HG02623 (cell line): ENCODE measurements around the gene RNF213.

Experiments
- ATAC-seq: cut with Tn5 transposase; IDR thresholded peaks from one replicate; pipeline ENCODE4 v1.9.1; 2021; ENCODE audit warnings: moderate library complexity; ENCODE audit not compliant: unreplicated experiment

The RNF213 gene

DNA sequence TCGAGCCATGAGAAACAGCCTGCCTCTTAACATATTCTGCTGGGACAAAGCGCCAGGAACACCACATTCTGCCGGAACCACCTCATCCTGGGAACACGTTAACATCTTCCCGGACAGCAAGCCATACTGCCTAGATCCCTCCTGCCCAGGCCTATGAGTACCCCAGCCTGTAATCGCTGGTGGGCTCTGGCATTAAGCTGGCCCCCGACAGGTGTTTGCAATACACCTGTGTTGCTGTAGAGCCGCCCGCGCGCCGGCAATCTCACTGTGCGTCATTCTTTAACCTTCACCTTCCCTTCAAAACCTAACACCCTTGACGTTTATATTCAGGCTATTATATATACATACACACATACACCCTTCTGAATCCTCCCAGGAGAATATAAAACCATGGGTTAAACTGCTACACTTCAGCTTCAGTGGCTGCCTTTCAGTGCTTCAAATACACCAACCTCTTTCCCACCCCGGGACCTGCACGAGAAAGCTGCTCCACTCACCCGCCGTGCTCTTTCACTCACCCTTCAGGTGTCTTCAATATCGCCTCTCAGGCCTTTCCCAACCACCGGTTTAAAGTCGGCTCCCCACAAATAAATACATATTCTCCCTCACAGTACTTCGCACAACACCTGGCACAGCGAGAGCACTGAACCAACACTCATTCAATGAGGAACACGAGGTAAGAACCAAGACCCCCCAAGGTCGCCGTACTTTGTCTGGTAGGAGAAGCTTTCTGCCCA, 153.3 kb downstream of the RNF213 start:
- ATAC-seq = no peak

DNA sequence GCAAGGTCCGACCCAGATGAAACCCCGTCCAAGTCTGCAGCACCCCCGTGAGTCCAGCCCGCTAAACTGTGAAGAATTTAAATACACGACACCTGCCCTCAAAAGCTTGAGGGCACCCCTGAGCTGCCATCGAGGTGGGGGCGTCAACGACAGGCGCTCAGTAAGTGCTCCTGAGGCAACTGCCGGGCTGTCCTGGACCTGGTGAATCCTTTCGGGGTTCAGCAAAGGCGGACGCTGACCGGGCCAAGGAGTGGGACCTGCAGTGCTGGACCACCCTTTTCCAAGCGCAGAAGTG, 153.8 kb downstream of the RNF213 start:
- no peak for ATAC-seq

DNA sequence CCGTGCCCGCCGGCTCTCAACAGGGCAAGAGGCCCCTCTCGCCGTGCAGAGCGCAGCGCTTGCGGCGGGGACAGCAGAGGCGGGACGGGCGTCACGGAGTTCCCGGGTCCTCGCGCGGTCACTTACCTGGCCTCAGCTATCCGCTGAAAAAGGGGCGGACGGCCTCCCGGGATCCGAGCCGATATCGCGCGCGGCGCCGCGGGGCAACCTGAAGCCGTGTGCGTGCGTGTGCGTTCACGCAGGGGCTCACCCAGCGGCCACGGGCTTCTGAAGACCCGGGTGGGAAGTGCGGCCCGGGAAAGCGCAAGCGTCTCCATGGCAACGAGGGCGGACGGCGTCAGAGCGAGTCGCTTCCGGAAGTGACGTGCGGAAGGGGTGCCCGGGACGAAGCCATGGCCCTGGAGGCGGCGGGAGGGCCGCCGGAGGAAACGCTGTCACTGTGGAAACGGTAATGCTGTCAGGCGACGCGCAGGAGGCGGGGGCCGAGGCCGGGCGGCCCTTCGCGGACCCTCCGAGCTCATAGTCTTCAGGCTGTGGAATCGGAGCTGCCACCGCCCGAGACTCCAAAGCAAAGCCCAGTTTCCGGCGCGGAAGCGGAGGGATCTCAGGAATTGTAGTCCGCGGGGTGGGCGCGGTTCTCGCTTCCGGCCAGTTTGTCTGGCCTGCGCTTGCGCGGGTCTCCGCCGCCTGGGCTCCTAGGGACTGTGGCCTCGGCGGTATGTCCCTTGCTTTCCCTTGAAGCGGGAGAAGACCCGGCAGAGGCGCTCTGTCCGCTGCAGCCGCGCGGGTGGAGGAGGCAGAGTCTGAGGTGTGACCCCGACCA, 154.4 kb downstream of the RNF213 start, which contains the start of gene ENDOV:
Gene ENDOV, plus strand, starts transcription at position 365 of the 823 bp plus-strand sequence. Its CDS starts 28 bp downstream, at position 393.
- ATAC-seq = peak; percentile 82

DNA sequence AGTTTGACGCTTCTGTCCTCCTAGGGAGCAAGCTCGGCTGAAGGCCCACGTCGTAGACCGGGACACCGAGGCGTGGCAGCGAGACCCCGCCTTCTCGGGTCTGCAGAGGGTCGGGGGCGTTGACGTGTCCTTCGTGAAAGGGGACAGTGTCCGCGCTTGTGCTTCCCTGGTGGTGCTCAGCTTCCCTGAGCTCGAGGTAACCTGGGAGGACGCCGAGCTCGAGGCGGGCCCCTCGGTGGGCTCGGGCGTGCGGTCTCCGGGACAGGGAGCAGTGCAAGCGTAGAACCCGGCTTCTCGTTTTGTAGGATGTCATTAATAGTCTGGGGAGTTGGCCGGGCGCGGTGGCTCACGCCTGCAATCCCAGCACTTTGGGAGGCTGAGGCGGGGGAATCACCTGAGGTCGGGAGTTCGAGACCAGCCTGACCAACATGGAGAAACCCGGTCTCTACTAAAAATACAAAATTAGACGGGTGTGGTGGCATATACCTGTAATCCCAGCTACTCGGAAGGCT, 155.0 kb downstream of the RNF213 start:
- ATAC-seq = peak; percentile 15

DNA sequence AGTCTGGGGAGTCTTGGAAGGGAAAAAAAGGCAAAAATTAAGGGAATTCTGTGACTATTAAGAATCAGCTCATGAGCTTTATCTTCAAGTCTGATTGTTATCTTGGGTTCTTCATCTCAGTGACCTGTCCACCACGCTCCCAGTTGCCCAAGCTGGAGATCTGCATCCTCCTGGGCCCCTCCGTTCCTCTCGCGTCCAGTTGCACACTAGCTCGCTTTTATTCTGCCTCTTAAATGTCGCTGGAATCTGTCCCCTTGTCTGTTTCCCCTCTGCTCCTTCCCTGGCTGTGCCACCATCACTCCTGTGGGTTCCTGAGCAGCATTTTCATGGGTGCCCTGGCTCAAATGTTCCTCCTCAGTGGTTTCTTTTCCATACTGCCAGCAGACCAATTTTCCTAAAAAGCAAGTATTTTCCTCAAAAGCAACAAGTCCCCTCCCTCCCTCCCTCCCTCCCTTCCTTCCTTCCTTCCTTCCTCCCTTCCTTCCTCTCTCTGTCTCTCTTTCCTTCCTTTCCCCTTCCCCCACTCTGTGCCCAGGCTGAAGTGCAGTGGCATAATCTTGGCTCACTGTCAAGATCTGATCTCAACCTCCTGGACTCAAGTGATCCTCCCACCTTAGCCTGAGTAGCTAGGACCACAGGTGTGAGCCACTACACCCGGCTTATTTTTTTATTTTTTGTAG, 155.7 kb downstream of the RNF213 start:
- no peak for ATAC-seq

- no peak for ATAC-seq
These were observed 156.3 kb downstream of the RNF213 start for GRCh38 chr17:80416940-80417293.

GRCh38 chr17:80418589-80418988, 157.9 kb downstream of the RNF213 start:
- ATAC-seq = no peak

GRCh38 chr17:80419255-80419654, 158.6 kb downstream of the RNF213 start:
- ATAC-seq = no peak

- no peak for ATAC-seq
These were observed 160.9 kb downstream of the RNF213 start for GRCh38 chr17:80421381-80422090.

GRCh38 chr17:80422276-80422675, 161.6 kb downstream of the RNF213 start:
- no peak for ATAC-seq

DNA sequence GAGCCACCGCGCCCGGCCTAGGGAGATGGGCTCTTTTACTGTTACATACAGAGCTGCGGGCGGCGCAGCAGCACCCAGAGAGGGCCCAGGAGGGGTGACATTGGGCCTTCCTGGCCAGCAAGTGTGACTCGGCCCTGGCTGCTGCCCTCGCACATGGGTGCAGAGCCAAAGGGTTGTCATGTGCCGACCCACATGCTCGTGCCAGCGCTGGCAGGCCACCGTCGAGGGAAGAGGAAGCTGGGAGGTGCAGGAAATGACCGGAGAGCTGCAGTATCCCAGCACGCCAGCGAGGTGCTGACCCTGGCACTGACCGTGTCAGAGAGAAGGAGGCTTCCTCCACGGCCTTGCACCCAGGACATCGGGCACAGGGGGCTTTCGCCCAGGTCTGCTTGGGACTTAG, 162.3 kb downstream of the RNF213 start:
- no peak for ATAC-seq

GRCh38 chr17:80423536-80424225, 163.0 kb downstream of the RNF213 start:
- no peak for ATAC-seq

DNA sequence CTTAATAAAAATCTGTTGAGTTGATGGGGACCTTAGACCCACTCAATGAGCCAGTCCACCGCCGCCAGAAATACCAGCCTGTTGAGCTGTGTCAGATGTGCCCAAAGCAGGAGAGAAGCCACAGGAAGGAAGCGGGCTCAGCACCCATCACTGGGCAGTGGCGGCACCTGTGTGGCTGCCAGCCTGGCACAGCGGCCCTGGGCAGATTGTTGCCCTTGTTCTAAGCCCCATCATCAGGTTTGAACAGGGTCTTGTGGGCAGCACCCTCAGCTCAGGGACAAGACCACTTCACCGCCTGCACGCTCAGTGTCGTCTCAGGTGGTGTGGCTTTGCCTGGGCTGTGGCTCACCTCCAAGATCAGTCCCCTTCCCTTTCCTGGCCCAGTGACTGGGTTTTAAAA, 163.6 kb downstream of the RNF213 start:
- ATAC-seq = no peak

- ATAC-seq = no peak
These were observed 164.5 kb downstream of the RNF213 start for GRCh38 chr17:80424878-80425765.

DNA sequence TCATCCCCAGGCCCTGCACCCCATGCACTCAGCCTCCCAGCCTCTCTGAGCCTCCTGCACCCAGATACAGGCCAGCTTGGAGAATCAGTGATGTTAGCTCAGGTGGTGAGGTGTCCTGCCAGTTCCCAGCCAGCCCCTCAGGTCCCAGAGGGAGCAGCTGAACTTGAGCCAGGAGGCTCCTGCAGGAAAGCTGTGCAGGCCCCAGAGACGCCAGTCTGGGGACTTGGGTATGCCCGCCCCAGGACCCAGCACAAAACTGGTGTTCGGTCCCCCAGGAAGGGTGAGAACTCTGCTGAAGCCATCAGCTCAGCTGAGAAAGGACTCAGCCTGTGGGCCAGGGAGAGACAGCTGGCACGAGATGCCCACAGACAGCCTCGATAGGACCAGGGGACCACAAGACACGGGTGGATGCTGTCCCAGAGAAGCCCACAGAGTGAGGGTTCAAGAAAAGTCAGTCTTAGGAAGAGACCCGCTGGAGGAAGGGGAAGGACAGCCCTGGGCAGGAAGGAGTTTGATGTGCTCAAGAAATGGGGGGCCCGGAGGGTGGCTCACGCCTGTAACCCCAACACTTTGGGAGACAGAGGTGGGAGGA, 165.3 kb downstream of the RNF213 start:
- ATAC-seq = no peak

GRCh38 chr17:80426671-80427326, 166.1 kb downstream of the RNF213 start:
- ATAC-seq = no peak

DNA sequence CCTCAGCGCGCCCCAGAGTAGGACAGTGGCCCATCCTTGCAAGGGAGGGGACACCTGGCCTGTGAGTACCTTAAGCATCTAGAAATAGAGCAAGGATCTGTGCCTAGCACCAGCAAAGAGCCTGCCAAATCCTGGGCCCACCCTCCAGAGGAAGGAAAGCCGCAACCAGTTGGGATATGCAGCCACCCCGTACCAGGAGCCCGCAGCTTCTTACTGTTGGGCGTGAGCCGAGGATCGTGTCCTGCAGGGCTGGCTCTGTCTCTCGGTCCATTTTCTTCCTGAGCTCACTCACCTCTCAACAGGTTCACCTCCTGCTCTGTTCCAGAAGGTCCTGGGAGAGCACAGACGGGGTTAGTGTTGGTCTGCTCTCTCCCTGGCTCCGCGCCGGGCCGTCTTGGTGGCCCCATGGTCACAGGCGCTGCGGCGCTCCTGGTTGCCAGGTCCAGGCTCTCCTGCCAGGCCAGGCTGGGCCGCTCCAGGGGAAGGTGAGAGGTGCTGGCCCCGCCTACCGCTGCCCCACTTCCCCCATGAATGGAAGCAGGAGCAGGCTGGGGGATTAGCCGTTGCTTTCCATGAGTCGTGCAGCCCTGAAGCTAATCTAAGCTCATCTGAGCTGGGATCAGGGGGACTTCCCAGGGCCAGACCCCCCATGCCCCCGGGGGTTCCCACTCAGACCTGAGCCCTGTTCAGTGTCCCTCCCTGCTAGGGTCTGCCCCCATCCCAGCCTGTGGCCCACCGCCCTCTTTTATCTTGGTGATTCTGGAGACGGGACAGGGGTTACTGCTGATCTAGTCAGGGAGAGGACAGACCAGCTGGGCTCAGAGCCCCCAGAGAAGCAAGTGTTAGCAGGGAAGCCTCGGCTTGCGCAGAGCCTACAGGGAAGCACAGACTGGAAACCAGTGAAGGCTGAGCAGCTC, 167.0 kb downstream of the RNF213 start:
- ATAC-seq = no peak

- ATAC-seq = no peak
These were observed 167.7 kb downstream of the RNF213 start for GRCh38 chr17:80428363-80428762.
